GM12875 (cell line): ENCODE data around the gene PIM1.
"Not testable (repeated sequence)": the region's sequence is repeated elsewhere in the genome, so short reads cannot be mapped to it uniquely, and the experiment has no call there.

Source experiments
- H3K4me3 ChIP-seq: one replicate; pipeline ENCODE4 v1.5.1; 2011; ENCODE audit warnings: low read depth, low read length, control low read depth
- CTCF ChIP-seq: IDR thresholded peaks from 2 replicates; pipeline ENCODE4 v1.5.1; 2011; ENCODE audit warnings: low read depth, mild to moderate bottlenecking, control low read depth, inconsistent platforms, low read length, moderate library complexity, borderline replicate concordance; ENCODE audit not compliant: insufficient read depth

PIM1 gene

GRCh38 chr6:37188962-37189510, 19.1 kb downstream of the PIM1 start:
- no peak for TF ChIP-seq CTCF
- no peak overlapping the region for H3K4me3 ChIP-seq

- no peak overlapping the region for H3K4me3 ChIP-seq
- no peak for TF ChIP-seq CTCF
Measured at GRCh38 chr6:37190159-37190535, 20.2 kb downstream of the PIM1 start.

- TF ChIP-seq CTCF = no peak
- H3K4me3 ChIP-seq = no peak overlapping the region
Measured at GRCh38 chr6:37192666-37193065, 22.7 kb downstream of the PIM1 start.

- not testable (repeated sequence) for H3K4me3 ChIP-seq
Measured at GRCh38 chr6:37194886-37195285, 24.9 kb downstream of the PIM1 start.

- not testable (repeated sequence) for H3K4me3 ChIP-seq
Measured at GRCh38 chr6:37196451-37196850, 26.5 kb downstream of the PIM1 start.

GRCh38 chr6:37200085-37200484, 30.1 kb downstream of the PIM1 start:
- TF ChIP-seq CTCF = no peak
- no peak overlapping the region for H3K4me3 ChIP-seq

GRCh38 chr6:37201726-37202125, 31.8 kb downstream of the PIM1 start:
- H3K4me3 ChIP-seq = no peak overlapping the region
- no peak for TF ChIP-seq CTCF

GRCh38 chr6:37202788-37203491, 33.0 kb downstream of the PIM1 start:
- no peak for TF ChIP-seq CTCF
- no peak overlapping the region for H3K4me3 ChIP-seq
